Measurements from ENCODE around the gene FSTL5. TPM values are rescaled to one million over a fixed set of nuclear protein-coding genes. Genes with fewer than 3 reads are reported as not detected.

Gene FSTL5
- total RNA-seq, 1 experiment from 2014 or later, result 0.55 TPM

GRCh38 chr4:161577579-161578301 is 586.1 kb downstream of the FSTL5 start (continued):
- TF ChIP-seq, protein P1, sequence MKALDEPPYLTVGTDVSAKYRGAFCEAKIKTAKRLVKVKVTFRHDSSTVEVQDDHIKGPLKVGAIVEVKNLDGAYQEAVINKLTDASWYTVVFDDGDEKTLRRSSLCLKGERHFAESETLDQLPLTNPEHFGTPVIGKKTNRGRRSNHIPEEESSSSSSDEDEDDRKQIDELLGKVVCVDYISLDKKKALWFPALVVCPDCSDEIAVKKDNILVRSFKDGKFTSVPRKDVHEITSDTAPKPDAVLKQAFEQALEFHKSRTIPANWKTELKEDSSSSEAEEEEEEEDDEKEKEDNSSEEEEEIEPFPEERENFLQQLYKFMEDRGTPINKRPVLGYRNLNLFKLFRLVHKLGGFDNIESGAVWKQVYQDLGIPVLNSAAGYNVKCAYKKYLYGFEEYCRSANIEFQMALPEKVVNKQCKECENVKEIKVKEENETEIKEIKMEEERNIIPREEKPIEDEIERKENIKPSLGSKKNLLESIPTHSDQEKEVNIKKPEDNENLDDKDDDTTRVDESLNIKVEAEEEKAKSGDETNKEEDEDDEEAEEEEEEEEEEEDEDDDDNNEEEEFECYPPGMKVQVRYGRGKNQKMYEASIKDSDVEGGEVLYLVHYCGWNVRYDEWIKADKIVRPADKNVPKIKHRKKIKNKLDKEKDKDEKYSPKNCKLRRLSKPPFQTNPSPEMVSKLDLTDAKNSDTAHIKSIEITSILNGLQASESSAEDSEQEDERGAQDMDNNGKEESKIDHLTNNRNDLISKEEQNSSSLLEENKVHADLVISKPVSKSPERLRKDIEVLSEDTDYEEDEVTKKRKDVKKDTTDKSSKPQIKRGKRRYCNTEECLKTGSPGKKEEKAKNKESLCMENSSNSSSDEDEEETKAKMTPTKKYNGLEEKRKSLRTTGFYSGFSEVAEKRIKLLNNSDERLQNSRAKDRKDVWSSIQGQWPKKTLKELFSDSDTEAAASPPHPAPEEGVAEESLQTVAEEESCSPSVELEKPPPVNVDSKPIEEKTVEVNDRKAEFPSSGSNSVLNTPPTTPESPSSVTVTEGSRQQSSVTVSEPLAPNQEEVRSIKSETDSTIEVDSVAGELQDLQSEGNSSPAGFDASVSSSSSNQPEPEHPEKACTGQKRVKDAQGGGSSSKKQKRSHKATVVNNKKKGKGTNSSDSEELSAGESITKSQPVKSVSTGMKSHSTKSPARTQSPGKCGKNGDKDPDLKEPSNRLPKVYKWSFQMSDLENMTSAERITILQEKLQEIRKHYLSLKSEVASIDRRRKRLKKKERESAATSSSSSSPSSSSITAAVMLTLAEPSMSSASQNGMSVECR (CRISPR knock-in tag; IDR thresholded peaks at IDR 0.05; ENCODE audit: borderline replicate concordance), result no peak
- TF ChIP-seq KAT7 (CRISPR knock-in tag; IDR thresholded peaks at IDR 0.05; ENCODE audit: borderline replicate concordance), result no peak
- no peak for TF ChIP-seq MXD4 (CRISPR knock-in tag; IDR thresholded peaks at IDR 0.05; ENCODE audit: borderline replicate concordance)
- TF ChIP-seq RORB (CRISPR knock-in tag; IDR thresholded peaks at IDR 0.05), result no peak
- TF ChIP-seq, protein P2, sequence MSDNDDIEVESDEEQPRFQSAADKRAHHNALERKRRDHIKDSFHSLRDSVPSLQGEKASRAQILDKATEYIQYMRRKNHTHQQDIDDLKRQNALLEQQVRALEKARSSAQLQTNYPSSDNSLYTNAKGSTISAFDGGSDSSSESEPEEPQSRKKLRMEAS (CRISPR knock-in tag; IDR thresholded peaks at IDR 0.05), result no peak
- no peak for TF ChIP-seq CBFB (CRISPR knock-in tag; IDR thresholded peaks at IDR 0.05; ENCODE audit: low read depth)
- TF ChIP-seq, protein P3, sequence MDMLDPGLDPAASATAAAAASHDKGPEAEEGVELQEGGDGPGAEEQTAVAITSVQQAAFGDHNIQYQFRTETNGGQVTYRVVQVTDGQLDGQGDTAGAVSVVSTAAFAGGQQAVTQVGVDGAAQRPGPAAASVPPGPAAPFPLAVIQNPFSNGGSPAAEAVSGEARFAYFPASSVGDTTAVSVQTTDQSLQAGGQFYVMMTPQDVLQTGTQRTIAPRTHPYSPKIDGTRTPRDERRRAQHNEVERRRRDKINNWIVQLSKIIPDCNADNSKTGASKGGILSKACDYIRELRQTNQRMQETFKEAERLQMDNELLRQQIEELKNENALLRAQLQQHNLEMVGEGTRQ (CRISPR knock-in tag; IDR thresholded peaks at IDR 0.05), result no peak

- DNase-seq (ENCODE audit: low spot score) (no peak), ATAC-seq (no peak)
- no peak overlapping the region for H3K4me3 Mint-ChIP-seq
- H3K27ac Mint-ChIP-seq, result no peak overlapping the region
- peaks cover 16% of the 10 kb centered on the region for H3K9me3 Mint-ChIP-seq
- ChIA-PET POLR2A (no interaction called here), CTCF (no interaction called here)
- no peak for TF ChIP-seq GRHL2 (CRISPR knock-in tag; IDR thresholded peaks at IDR 0.05; ENCODE audit: insufficient replicate concordance, severe bottlenecking)
- TF ChIP-seq ZNF281 (CRISPR knock-in tag; IDR thresholded peaks at IDR 0.05), result no peak
- no peak for TF ChIP-seq SMAD4 (CRISPR knock-in tag; IDR thresholded peaks at IDR 0.05)
- TF ChIP-seq SMAD3 (CRISPR knock-in tag; IDR thresholded peaks at IDR 0.05; ENCODE audit: borderline replicate concordance), result no peak
- TF ChIP-seq ZNF121 (CRISPR knock-in tag; IDR thresholded peaks at IDR 0.05), result no peak
- TF ChIP-seq, protein P4, sequence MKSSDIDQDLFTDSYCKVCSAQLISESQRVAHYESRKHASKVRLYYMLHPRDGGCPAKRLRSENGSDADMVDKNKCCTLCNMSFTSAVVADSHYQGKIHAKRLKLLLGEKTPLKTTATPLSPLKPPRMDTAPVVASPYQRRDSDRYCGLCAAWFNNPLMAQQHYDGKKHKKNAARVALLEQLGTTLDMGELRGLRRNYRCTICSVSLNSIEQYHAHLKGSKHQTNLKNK (CRISPR knock-in tag; IDR thresholded peaks at IDR 0.05), result no peak
- no peak for TF ChIP-seq ZSCAN18 (CRISPR knock-in tag; IDR thresholded peaks at IDR 0.05)
- TF ChIP-seq ZNF532 (CRISPR knock-in tag; IDR thresholded peaks at IDR 0.05; ENCODE audit: borderline replicate concordance), result no peak
- no peak for TF ChIP-seq ATF1 (CRISPR knock-in tag; IDR thresholded peaks at IDR 0.05)
- no peak for TF ChIP-seq SP1 (CRISPR knock-in tag; conservative IDR thresholded peaks at IDR 0.05)
- no peak for TF ChIP-seq ZNF138 (CRISPR knock-in tag; conservative IDR thresholded peaks at IDR 0.05)
- TF ChIP-seq MYBL2 (CRISPR knock-in tag; IDR thresholded peaks at IDR 0.05), result no peak
- no peaks in the 10 kb centered on the region for H3K36me3 Mint-ChIP-seq
- H3K4me1 Mint-ChIP-seq, result no peaks in the 10 kb centered on the region
- H3K27me3 Mint-ChIP-seq (ENCODE audit: low read depth), result no peaks in the 10 kb centered on the region
Observed at GRCh38 chr4:161573836-161574235, 590.0 kb downstream of the FSTL5 start.
